GM10847 (cell line): ENCODE results near the gene CBLC.

Source experiments
- POLR2A ChIP-seq: IDR thresholded peaks from 2 replicates; pipeline ENCODE4 v1.6.1; 2011; ENCODE audit not compliant: insufficient read length; ENCODE audit errors: extremely low read depth

Gene CBLC

GRCh38 chr19:44742330-44743061 is 35.2 kb upstream of the CBLC start:
- TF ChIP-seq POLR2A: no peak

GRCh38 chr19:44744871-44745332 is 32.8 kb upstream of the CBLC start:
- no peak for TF ChIP-seq POLR2A

- TF ChIP-seq POLR2A: no peak
Observed at GRCh38 chr19:44745341-44745831, 32.3 kb upstream of the CBLC start.

- TF ChIP-seq POLR2A: no peak
Observed at GRCh38 chr19:44745887-44746600, 31.6 kb upstream of the CBLC start.

- no peak for TF ChIP-seq POLR2A
Observed at GRCh38 chr19:44746616-44746945, 31.1 kb upstream of the CBLC start.

GRCh38 chr19:44746946-44747738 is 30.5 kb upstream of the CBLC start:
- peak; percentile 32 for TF ChIP-seq POLR2A

- no peak for TF ChIP-seq POLR2A
Observed at GRCh38 chr19:44747739-44748425, 29.8 kb upstream of the CBLC start.

- TF ChIP-seq POLR2A: peak; percentile 21
Observed at GRCh38 chr19:44748426-44749254, 29.1 kb upstream of the CBLC start, which contains the start of gene BCL3. TSS of gene BCL3 (plus strand) at chr19:44748708. CDS start at chr19:44748791, 83 bp downstream.

GRCh38 chr19:44749292-44749691 is 28.4 kb upstream of the CBLC start:
- TF ChIP-seq POLR2A: no peak

GRCh38 chr19:44749994-44750393 is 27.7 kb upstream of the CBLC start:
- TF ChIP-seq POLR2A: no peak

- TF ChIP-seq POLR2A: no peak
Observed at GRCh38 chr19:44752123-44752815, 25.4 kb upstream of the CBLC start.

GRCh38 chr19:44752816-44753625 is 24.7 kb upstream of the CBLC start:
- TF ChIP-seq POLR2A: peak; percentile 33

GRCh38 chr19:44753626-44753931 is 24.1 kb upstream of the CBLC start:
- no peak for TF ChIP-seq POLR2A
